Transverse colon (tissue), 4 donors: Measurements from ENCODE around the gene HSBP1. TPM values are rescaled to one million over a fixed set of nuclear protein-coding genes. Genes with fewer than 3 reads are reported as not detected.

Source experiments
- DNase-seq: peaks from one replicate; pipeline ENCODE4 v3.0.0-alpha.2; 2019
- H3K27ac ChIP-seq, 4 donors: fragments of 200-600 bp; sonication (generic); 2 replicates each; pipeline ENCODE4 v1.5.1; 2016 to 2018; ENCODE audit warnings: inconsistent platforms in 4 of 4
- H3K27me3 ChIP-seq: fragments of 200-600 bp; sonication (generic); 2 replicates; pipeline ENCODE4 v1.5.1; 2017; ENCODE audit warnings: inconsistent platforms
- H3K36me3 ChIP-seq, 4 donors: fragments of 200-600 bp; sonication (generic); 2 replicates each; pipeline ENCODE4 v1.5.1; 2017 to 2019; ENCODE audit warnings: inconsistent platforms in 4 of 4
- H3K4me1 ChIP-seq, 4 donors: fragments of 200-600 bp; sonication (generic); 2 replicates each; pipeline ENCODE4 v1.5.1; 2017 to 2020; ENCODE audit warnings: inconsistent platforms in 4 of 4
- H3K4me3 ChIP-seq, 4 donors: fragments of 200-600 bp; sonication (generic); 1 replicate in 1 of 4; 2 replicates in 3 of 4; pipeline versions ENCODE4 v1.5.1 to v1.6.1; 2017 to 2019; ENCODE audit warnings: inconsistent platforms in 4 of 4
- H3K9me3 ChIP-seq, 2 donors: fragments of 200-600 bp; sonication (generic); 2 replicates each; pipeline ENCODE4 v1.5.1; 2017 to 2019; ENCODE audit warnings: inconsistent platforms in 2 of 2
- EP300 ChIP-seq: sonication (generic); formaldehyde crosslinking; IDR thresholded peaks from one replicate; pipeline ENCODE4 v1.6.1; 2017; ENCODE audit warnings: antibody characterized with exemption, low read depth
- POLR2A ChIP-seq: fragments of 450-650 bp; IDR thresholded peaks from one replicate; pipeline ENCODE4 v1.6.1; 2016; ENCODE audit warnings: antibody characterized with exemption, mild to moderate bottlenecking, moderate library complexity
- POLR2AphosphoS5 ChIP-seq, 3 donors: sonication (generic); formaldehyde crosslinking; IDR thresholded peaks; one replicate each; pipeline ENCODE4 v1.6.1; 2016; ENCODE audit warnings: antibody characterized with exemption in 3 of 3
- WGBS, 2 donors: methylation state at CpG; one replicate each; pipeline ENCODE4 v1.1.5; 2018; ENCODE audit warnings: low coverage in 1 of 2; 5-methylcytosine and 5-hydroxymethylcytosine counted together
- in situ Hi-C, 4 donors: fragments of 200-750 bp; cut with MboI; loops; one replicate each; pipeline versions ENCODE4 v1.15.0 to v1.15.1; 2017; ENCODE audit warnings: low sequenced_read_pairs in 3 of 4, low pct_ligation_motif_present in 1 of 4, low pct_unique_long_range_greater_than_20kb in 1 of 4
- intact Hi-C: fragments of 100-400 bp; cut with DNase I; formaldehyde crosslinking; loops from one replicate; pipeline ENCODE4 v1.15.1; 2023; ENCODE audit warnings: low total_unique reads
- total RNA-seq, 4 donors: library from RNA; depleted of rRNA; stranded (reverse); fragments of >200 nt; gene quantifications; one replicate each; pipeline ENCODE4 v1.1.0, GENCODE V29; 2016
- TF ChIP-seq, protein P1 (sequence below), 5 experiments: fragments of 200-600 bp in 3 of 5; fragments of 450-650 bp in 2 of 5; sonication (generic) in 3 of 5; IDR thresholded peaks; 1 replicate in 2 of 5; 2 replicates in 3 of 5; pipeline ENCODE4 v1.5.1; 2016 to 2017; ENCODE audit warnings: antibody characterized with exemption in 5 of 5, inconsistent platforms in 3 of 5, mild to moderate bottlenecking in 2 of 5, moderate library complexity in 1 of 5

The HSBP1 gene
- total RNA-seq, 4 donors from 2014 or later = 3.4 to 14.0 (median 10.8) TPM

DNA sequence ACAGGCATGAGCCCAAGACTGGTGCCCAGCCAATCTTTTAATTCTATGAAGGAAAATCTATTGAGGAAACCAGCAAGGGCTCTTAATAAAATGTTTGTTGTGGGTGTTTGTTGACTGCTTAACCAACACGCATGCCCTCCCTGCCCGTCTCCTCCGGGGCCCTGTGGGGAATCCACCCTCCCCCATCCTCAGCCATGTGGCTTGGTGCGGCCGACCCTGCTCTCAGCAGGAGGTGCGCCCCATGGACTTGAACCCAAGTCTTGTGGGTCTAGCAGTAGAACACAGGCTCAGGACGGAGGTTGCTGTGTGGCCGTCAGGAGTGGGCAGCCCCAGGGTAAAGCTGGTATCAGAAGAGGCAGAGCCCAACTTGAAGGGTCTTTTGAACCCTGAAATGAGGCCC, 46.1 kb downstream of the HSBP1 start:
- no peaks in the 10 kb centered on the region for H3K27me3 ChIP-seq
- WGBS, 2 donors = 60 to 96% methylated on average over 1 to 8 of the region's 8 CpGs

DNA sequence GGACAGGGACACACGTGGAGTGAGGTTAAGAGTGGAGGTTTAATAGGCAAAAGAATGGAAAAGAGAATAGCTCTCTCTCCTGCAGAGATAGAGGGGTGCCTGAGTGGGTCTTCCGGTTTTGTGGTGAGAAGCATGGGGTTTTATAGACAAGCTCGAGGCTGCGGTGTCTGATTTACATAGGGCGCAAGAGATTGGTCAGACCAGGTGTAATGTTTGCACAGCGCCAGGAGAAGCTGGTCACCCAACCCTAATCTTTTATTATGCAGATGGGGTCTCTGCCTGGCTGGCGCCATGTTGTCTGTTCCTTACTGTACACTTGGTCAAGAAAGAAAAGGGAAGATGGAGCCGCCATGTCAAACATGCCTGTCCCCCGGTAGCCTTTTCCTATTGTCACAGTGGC, 46.6 kb downstream of the HSBP1 start:
- in situ Hi-C loops (no loop called here), intact Hi-C loops (no loop called here)
- DNase-seq = no peak
- H3K9me3 ChIP-seq = no peaks in the 10 kb centered on the region
- no peaks in the 10 kb centered on the region for H3K27me3 ChIP-seq
- no peak overlapping the region for H3K27ac ChIP-seq
- TF ChIP-seq, protein P1, sequence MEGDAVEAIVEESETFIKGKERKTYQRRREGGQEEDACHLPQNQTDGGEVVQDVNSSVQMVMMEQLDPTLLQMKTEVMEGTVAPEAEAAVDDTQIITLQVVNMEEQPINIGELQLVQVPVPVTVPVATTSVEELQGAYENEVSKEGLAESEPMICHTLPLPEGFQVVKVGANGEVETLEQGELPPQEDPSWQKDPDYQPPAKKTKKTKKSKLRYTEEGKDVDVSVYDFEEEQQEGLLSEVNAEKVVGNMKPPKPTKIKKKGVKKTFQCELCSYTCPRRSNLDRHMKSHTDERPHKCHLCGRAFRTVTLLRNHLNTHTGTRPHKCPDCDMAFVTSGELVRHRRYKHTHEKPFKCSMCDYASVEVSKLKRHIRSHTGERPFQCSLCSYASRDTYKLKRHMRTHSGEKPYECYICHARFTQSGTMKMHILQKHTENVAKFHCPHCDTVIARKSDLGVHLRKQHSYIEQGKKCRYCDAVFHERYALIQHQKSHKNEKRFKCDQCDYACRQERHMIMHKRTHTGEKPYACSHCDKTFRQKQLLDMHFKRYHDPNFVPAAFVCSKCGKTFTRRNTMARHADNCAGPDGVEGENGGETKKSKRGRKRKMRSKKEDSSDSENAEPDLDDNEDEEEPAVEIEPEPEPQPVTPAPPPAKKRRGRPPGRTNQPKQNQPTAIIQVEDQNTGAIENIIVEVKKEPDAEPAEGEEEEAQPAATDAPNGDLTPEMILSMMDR (IDR thresholded peaks at IDR 0.05) = no peak
- TF ChIP-seq EP300 (no peak), POLR2AphosphoS5 (IDR thresholded peaks at IDR 0.05) (no peak), POLR2A (no peak)
- no peaks in the 10 kb centered on the region for H3K36me3 ChIP-seq
- no peaks in the 10 kb centered on the region for H3K4me1 ChIP-seq
- H3K4me3 ChIP-seq = no peak overlapping the region
- 82 to 100% methylated on average over 2 to 9 of the region's 9 CpGs for WGBS, 2 donors

More for the DNA sequence above, 46.1 kb downstream of the HSBP1 start:
- no peaks in the 10 kb centered on the region for H3K36me3 ChIP-seq
- no peak for DNase-seq
- in situ Hi-C loops (no loop called here), intact Hi-C loops (no loop called here)
- H3K4me3 ChIP-seq = no peak overlapping the region
- no peaks in the 10 kb centered on the region for H3K4me1 ChIP-seq
- no peaks in the 10 kb centered on the region for H3K9me3 ChIP-seq
- TF ChIP-seq POLR2A (no peak), EP300 (no peak), POLR2AphosphoS5 (IDR thresholded peaks at IDR 0.05) (no peak)
- TF ChIP-seq, protein P1 (IDR thresholded peaks at IDR 0.05) = no peak
- H3K27ac ChIP-seq = no peak overlapping the region

DNA sequence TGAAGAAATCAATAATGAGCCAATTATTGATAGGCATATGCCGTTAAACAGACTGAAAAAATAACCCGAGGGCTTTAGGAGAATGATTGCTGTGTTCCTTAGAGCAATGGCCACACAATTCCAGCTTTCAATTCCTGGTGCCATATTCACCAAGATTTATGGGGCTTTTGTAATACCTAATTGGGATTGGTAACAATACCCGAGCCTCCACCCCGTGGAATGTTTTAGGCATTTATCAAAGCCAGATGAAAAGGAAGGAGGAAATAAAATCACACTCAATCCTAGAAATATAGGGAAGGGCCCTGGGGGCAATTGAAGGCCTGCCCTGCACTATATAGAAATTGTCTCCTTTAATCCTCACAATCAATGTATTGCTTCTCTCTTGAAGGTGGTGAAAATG, 49.0 kb downstream of the HSBP1 start:
- no peaks in the 10 kb centered on the region for H3K4me1 ChIP-seq
- in situ Hi-C loops = no loop called here
- H3K4me3 ChIP-seq = no peak overlapping the region
- no peaks in the 10 kb centered on the region for H3K27me3 ChIP-seq
- intact Hi-C loops = no loop called here
- 51 to 72% methylated on average over 3 to 4 of the region's 4 CpGs for WGBS, 2 donors
- TF ChIP-seq, protein P1 (IDR thresholded peaks at IDR 0.05) = no peak
- TF ChIP-seq POLR2A (no peak), POLR2AphosphoS5 (IDR thresholded peaks at IDR 0.05) (no peak), EP300 (no peak)
- no peaks in the 10 kb centered on the region for H3K36me3 ChIP-seq
- H3K27ac ChIP-seq = no peak overlapping the region
- no peak for DNase-seq
- H3K9me3 ChIP-seq = no peaks in the 10 kb centered on the region

DNA sequence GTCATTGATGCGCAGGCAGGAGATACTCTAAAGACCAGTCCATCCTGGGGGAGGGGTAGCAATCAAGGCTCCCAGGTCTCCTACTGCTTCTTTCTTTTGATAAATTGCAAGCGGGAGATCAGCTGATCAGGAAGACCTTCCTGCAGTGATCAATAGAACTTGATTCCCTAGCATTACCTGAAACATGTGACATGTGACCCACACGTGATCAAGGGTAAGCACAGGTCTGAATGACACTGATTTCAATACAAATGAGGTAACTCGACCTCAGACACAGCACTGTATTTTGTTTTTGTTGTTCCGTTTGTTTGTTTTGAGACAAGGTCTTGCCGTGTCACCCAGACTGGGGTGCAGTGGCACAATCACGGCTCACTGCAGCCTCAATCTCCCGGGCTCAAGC, 51.5 kb downstream of the HSBP1 start:
- intact Hi-C loops (no loop called here), in situ Hi-C loops (no loop called here)
- Histone ChIP-seq H3K9me3 (no peaks in the 10 kb centered on the region), H3K4me3 (no peak overlapping the region), H3K27me3 (no peaks in the 10 kb centered on the region), H3K36me3 (no peaks in the 10 kb centered on the region), H3K27ac (no peak overlapping the region), H3K4me1 (no peaks in the 10 kb centered on the region)
- no peak for DNase-seq
- TF ChIP-seq POLR2A = no peak
- no peak for TF ChIP-seq POLR2AphosphoS5 (IDR thresholded peaks at IDR 0.05)
- WGBS, 2 donors = 81% methylated on average over 8 of the region's 8 CpGs; no CpG with 5 or more reads in 1 of the 2 donors

DNA sequence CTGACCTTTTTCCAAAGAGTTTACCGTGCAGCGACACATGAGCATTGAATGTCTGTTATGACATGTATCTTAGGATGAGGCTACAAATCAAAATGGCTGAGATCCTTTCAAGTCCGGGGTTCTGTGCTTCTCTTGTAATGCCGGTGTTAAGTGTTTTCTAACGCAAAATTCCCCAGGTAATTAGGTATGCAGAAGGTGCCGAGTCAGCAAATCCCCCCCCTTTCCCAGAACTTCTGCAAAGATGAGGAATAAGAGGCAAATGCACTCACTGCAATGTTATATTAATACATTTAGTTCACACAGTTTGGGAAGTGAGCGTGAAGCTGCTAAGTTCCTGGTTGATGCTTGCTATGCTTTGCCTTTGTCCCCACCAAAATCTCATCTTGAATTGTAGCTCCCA, 54.9 kb downstream of the HSBP1 start:
- Histone ChIP-seq H3K9me3 (no peaks in the 10 kb centered on the region), H3K27me3 (no peaks in the 10 kb centered on the region), H3K36me3 (no peaks in the 10 kb centered on the region), H3K4me3 (no peak overlapping the region), H3K4me1 (no peaks in the 10 kb centered on the region), H3K27ac (no peak overlapping the region)
- in situ Hi-C loops = no loop called here
- intact Hi-C loops = no loop called here
- no peak for TF ChIP-seq POLR2AphosphoS5 (IDR thresholded peaks at IDR 0.05)
- TF ChIP-seq, protein P1 (IDR thresholded peaks at IDR 0.05) = no peak
- no peak for TF ChIP-seq POLR2A
- no peak for TF ChIP-seq EP300
- 64 to 69% methylated on average over 7 of the region's 7 CpGs for WGBS, 2 donors
- DNase-seq = no peak
